Measurements from ENCODE around the gene ERO1B. TPM values are rescaled to one million over a fixed set of nuclear protein-coding genes. Genes with fewer than 3 reads are reported as not detected.

Gene ERO1B
- total RNA-seq, 1 donor from 2014 or later = 7.8 TPM

DNA sequence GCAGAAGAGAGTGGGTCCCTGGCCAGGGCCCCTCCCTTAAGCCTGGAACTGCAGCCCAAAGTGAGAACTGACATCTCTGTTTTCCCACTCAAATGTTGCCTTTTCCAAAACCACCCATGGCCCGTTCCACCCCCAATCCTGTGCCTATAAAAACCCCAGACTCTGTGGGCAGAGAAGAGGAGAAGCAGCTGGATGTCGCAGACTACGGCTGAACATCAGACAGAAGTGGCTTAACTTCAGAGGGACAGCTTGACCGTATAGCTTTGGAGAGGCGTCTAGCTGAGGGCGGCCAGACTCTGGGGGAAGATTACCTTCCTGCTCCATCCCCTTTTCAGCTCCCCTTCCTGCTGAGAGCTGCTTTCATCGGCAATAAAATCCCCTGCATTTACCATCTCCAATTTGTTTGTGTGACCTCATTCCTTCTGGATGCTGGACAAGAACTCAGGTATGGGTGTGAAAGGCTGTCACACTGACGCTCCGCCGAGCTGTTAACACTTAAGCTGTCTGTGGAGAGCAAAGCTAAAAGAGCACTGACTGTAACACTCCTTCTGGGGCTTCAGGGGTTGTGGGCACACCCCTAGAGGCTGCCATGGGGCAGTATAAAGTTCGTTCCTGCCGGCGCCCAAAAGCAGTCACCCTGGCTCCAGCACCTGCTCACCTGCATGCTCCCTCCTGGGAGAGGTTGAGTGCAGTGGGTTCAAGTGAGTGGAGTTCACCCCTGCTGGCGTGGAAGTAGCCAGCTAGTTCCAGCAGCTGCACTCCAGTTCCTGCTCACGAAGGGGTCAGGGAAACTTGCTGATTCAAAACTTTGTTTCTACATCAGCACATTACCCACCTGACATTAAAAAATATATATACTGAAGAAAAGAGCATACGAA is 19.6 kb upstream of the ERO1B start:
- H3K36me3 ChIP-seq = no peaks in the 10 kb centered on the region
- peak; percentile 26 for ATAC-seq
- H3K4me1 ChIP-seq = no peaks in the 10 kb centered on the region
- no peak overlapping the region for H3K27ac ChIP-seq
- intact Hi-C loops (cut with DNase I) = no loop called here
- no peaks in the 10 kb centered on the region for H3K9me3 ChIP-seq
- H3K27me3 ChIP-seq = no peaks in the 10 kb centered on the region
- no peak overlapping the region for H3K4me3 ChIP-seq
- no peak for DNase-seq
- TF ChIP-seq, protein P1, sequence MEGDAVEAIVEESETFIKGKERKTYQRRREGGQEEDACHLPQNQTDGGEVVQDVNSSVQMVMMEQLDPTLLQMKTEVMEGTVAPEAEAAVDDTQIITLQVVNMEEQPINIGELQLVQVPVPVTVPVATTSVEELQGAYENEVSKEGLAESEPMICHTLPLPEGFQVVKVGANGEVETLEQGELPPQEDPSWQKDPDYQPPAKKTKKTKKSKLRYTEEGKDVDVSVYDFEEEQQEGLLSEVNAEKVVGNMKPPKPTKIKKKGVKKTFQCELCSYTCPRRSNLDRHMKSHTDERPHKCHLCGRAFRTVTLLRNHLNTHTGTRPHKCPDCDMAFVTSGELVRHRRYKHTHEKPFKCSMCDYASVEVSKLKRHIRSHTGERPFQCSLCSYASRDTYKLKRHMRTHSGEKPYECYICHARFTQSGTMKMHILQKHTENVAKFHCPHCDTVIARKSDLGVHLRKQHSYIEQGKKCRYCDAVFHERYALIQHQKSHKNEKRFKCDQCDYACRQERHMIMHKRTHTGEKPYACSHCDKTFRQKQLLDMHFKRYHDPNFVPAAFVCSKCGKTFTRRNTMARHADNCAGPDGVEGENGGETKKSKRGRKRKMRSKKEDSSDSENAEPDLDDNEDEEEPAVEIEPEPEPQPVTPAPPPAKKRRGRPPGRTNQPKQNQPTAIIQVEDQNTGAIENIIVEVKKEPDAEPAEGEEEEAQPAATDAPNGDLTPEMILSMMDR (IDR thresholded peaks at IDR 0.05) = no peak

DNA sequence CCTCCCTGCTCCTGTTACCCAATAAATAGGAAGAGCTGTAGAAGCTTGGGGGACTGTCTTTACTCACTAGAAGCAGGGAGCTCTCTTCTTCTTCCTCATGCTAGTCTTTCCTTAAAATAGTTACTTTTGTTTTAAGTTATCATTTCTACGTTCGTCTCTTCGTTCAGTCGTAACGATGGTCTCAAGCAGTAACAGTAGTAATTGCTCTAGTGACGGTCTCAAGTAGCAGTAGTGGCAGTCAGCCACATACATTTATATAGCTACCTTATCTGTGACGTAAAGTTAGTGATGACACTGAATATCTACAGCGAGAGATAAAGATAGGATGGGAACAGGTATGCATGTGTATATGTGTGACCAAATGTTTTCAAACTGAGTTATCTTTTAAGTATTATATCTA is 15.4 kb upstream of the ERO1B start:
- H3K27ac ChIP-seq = no peak overlapping the region

DNA sequence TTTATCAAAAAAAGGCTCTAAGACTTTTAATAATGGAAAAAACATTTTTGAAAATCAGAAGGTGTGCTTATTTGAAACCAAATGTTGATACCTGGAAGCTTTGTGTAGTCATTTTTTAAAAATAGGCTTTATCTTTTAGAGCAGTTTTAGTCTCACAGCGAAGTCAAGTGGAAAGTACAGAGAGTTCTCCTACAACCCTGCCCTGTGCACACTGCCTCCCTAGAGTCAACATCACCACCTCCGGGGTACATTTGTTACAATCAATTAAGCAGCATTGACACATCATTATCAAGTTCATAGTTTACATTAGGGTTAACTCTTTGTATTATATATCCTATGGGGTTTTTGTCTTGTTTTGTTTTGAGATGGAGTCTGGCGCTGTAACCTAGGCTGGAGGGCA is 10.7 kb upstream of the ERO1B start:
- Histone ChIP-seq H3K9me3 (no peaks in the 10 kb centered on the region), H3K36me3 (no peaks in the 10 kb centered on the region), H3K27ac (no peak overlapping the region), H3K4me3 (no peak overlapping the region), H3K4me1 (no peaks in the 10 kb centered on the region), H3K27me3 (peaks cover 4% of the 10 kb centered on the region)
- ATAC-seq (no peak), DNase-seq (no peak)
- intact Hi-C loops (cut with DNase I) = no loop called here
- TF ChIP-seq, protein P1 (IDR thresholded peaks at IDR 0.05) = no peak

More for the DNA sequence above, 15.4 kb upstream of the ERO1B start:
- intact Hi-C loops (cut with DNase I) = no loop called here
- DNase-seq (no peak), ATAC-seq (no peak)
- peaks cover 4% of the 10 kb centered on the region for H3K27me3 ChIP-seq
- no peak overlapping the region for H3K4me3 ChIP-seq
- H3K9me3 ChIP-seq = no peaks in the 10 kb centered on the region
- no peaks in the 10 kb centered on the region for H3K36me3 ChIP-seq
- TF ChIP-seq, protein P1 (IDR thresholded peaks at IDR 0.05) = no peak
- no peaks in the 10 kb centered on the region for H3K4me1 ChIP-seq

DNA sequence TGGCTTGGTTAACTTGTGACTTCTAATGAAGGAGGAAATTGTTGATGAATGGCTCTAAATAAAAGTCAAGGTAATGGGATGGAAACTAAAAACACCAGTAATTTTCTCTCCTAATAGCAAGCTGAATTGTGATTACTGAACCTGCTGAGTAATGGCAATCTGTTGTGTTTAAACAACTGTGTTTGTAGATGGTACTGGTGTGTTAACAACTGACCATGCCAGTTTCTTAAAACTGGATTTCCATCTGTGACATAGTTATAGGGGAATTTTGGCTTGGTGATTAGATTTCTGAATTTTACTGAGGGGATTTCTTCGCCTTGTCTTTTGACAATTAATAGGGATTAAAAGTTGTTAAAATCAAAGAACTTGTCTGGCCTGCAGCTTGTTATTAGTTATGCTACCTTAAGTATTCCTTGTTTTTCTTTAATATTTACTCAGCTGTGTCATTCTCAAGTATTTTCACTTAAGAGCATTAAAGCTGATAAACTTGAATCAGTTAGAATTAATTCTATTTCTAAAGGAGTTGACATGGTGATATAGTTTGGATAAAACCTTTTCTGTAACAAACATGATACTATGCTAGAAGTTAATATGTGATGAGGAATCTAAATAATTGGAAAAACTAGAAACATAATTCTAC is 7.9 kb upstream of the ERO1B start:
- peaks cover 4% of the 10 kb centered on the region for H3K27me3 ChIP-seq

DNA sequence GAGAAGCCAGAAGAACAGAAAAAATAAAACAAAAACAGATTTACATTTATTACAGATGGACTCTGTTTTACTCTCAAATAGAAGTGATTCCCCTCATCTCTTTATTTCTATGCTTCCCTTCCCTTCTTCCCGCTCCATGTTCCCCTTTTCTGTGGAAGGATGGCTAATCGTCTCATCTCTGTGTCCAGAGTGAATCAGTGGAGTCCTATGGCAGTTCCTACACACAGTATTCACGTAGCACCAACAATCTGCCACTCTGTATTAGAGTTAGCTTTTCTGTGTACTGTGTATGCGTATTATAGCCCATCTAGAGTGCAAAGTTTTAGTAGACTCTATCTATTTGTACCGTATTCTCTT is 6.8 kb upstream of the ERO1B start:
- DNase-seq = no peak
- H3K36me3 ChIP-seq = no peaks in the 10 kb centered on the region
- H3K4me3 ChIP-seq = no peak overlapping the region
- intact Hi-C loops (cut with DNase I) = no loop called here
- no peaks in the 10 kb centered on the region for H3K4me1 ChIP-seq
- no peak for ATAC-seq
- H3K9me3 ChIP-seq = no peaks in the 10 kb centered on the region
- TF ChIP-seq, protein P1 (IDR thresholded peaks at IDR 0.05) = no peak
- H3K27ac ChIP-seq = no peak overlapping the region
- no peaks in the 10 kb centered on the region for H3K27me3 ChIP-seq

More for the DNA sequence above, 7.9 kb upstream of the ERO1B start:
- Histone ChIP-seq H3K4me1 (no peaks in the 10 kb centered on the region), H3K36me3 (no peaks in the 10 kb centered on the region), H3K27ac (no peak overlapping the region), H3K4me3 (no peak overlapping the region), H3K9me3 (no peaks in the 10 kb centered on the region)
- intact Hi-C loops (cut with DNase I) = no loop called here
- no peak for ATAC-seq
- TF ChIP-seq, protein P1 (IDR thresholded peaks at IDR 0.05) = no peak
- DNase-seq = no peak
